Stimulated activated naive CD8-positive, alpha-beta T cell treated with anti-CD3 and anti-CD28 coated beads, Interleukin-15, Interleukin-2, amounts not matched to agents 100 ng/mL and 50 ng/mL, for 24 hours (primary cell): ENCODE data around the gene SELE.
A peak's percentile ranks its signal among the peaks of the same experiment; 100 is the strongest.
"Not testable (repeated sequence)": the region's sequence is repeated elsewhere in the genome, so short reads cannot be mapped to it uniquely, and the experiment has no call there.

ENCODE experiments used
- H3K27ac Mint-ChIP-seq: one replicate; pipeline ENCODE4 v1.8.0; 2021; ENCODE audit warnings: mild to moderate bottlenecking, mixed read lengths
- H3K27me3 Mint-ChIP-seq: one replicate; pipeline ENCODE4 v1.8.0; 2021; ENCODE audit warnings: mixed read lengths
- H3K36me3 Mint-ChIP-seq: one replicate; pipeline ENCODE4 v1.8.0; 2021; ENCODE audit warnings: low read depth, mixed read lengths
- H3K4me1 Mint-ChIP-seq: one replicate; pipeline ENCODE4 v1.8.0; 2021; ENCODE audit warnings: low read depth, mixed read lengths
- H3K4me3 Mint-ChIP-seq: one replicate; pipeline ENCODE4 v1.8.0; 2021; ENCODE audit warnings: mild to moderate bottlenecking, mixed read lengths
- H3K9me3 Mint-ChIP-seq: one replicate; pipeline ENCODE4 v1.8.0; 2021; ENCODE audit warnings: mixed read lengths

The SELE gene

DNA sequence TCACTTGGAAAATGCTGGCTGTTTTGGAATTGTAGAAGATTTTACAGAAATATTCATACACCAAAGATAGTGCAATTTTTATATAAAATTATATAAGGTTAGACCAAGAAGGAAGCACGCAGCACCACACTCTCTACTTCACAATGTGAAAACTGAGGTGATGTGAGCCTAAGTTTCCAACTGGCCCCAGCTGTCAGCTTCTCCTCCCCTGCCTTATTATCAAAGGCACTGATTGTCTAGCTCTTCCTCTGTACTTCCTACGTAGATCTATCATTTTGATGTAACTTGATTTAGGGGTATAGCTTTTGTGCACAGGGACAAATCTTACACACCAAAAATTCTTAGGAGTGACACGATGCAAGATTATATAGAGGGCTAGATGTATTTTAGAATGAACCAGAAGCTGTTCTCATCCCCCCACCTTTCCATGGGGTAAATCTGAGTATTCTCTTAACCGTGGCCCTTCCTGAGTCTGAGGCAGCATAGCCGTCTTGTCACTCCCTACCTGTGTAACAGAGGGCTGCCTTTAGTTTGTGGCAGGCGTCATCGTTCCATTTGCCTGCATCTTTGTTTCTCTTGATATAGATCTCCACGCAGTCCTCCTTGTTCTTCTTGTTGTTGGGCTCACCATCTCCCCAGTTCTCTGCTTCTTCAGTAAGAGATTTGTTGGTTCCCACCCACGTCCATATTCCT, 25.8 kb downstream of the SELE start:
- Mint-ChIP-seq H3K4me3 (peak overlapping the region; percentile 85), H3K4me1 (peaks cover 73% of the 10 kb centered on the region), H3K27ac (peak overlapping the region; percentile 89), H3K36me3 (peaks cover 59% of the 10 kb centered on the region), H3K9me3 (no peaks in the 10 kb centered on the region), H3K27me3 (no peaks in the 10 kb centered on the region)

DNA sequence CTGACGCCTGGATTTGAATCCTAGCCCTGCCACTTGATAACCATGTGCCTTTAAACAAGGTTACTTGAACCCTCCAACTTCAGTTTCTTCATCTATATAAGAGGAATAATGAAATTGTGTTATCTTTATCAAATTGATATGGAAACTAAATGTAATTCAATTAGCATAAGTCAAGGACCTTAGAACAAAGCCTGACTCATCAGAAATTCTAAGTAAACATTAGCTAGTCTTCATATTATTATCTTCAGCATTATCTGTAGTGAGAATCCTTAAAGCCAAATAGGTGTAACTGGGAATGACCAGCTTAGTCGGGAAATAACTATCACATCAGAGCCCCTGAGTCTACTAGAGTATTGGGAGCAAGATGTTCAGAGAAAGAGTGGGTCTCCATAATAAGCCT, 29.1 kb downstream of the SELE start:
- peaks cover 86% of the 10 kb centered on the region for H3K4me1 Mint-ChIP-seq
- no peaks in the 10 kb centered on the region for H3K27me3 Mint-ChIP-seq
- H3K27ac Mint-ChIP-seq = peak overlapping the region; percentile 89
- H3K36me3 Mint-ChIP-seq = peaks cover 86% of the 10 kb centered on the region
- H3K4me3 Mint-ChIP-seq = peak overlapping the region; percentile 43
- H3K9me3 Mint-ChIP-seq = no peaks in the 10 kb centered on the region

DNA sequence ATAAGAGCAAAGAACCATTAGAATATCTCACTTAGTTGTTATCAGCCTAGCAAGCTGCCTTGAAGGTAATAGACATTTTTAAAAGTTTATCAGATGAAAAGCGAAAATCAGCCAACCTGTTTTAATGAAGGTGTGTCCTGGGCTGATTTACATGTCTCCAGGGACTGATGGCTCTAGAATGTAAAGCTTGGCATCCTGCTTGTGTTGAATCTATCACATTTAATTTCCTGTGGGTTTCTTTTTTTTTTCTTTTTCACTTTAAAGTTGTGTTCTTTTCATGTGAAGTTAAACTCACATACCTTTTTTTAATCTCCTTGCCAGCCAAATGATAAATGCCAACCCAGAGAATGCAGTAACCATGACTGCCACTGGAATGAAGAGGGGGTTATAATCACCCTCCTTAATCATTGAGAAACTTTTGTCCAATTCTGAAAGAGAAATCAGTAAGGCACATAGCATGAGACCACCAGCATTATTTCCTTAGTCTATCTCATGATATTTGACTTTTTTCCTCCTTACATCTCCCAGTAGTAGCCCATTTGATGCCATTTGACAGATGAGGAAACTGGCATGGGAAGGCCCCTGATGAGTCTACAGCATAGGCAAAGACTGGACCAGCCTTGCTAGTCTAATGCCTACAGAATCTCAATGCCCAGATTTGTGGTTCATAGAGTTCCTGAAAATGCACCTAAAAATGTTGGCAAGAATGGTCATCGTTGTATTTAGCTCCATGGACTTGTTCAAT, 32.4 kb downstream of the SELE start:
- no peaks in the 10 kb centered on the region for H3K27me3 Mint-ChIP-seq
- H3K36me3 Mint-ChIP-seq = peaks cover 83% of the 10 kb centered on the region
- H3K9me3 Mint-ChIP-seq = no peaks in the 10 kb centered on the region
- peaks cover 63% of the 10 kb centered on the region for H3K4me1 Mint-ChIP-seq
- H3K27ac Mint-ChIP-seq = peak overlapping the region; percentile 83
- H3K4me3 Mint-ChIP-seq = peak overlapping the region; percentile 28

DNA sequence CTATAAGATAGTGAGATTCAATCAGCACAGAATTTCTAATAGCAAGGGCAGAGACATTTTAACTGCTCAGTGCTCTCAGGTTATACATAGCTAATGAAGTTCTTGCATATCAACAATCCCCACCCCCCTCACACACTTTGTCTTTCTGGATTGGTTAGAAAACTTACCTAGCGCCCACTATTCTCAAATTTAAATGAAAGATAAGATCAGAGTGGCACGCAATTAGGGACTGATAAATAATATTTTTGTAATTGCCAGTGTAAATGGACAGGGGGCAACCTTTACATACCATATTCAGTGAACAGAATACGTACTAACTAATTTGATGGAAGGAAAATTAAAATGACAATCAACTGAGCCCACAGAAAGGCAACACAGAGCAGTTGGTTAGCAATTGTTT, 34.2 kb downstream of the SELE start:
- Mint-ChIP-seq H3K27ac (peak overlapping the region; percentile 53), H3K4me3 (no peak overlapping the region), H3K4me1 (peaks cover 45% of the 10 kb centered on the region), H3K9me3 (no peaks in the 10 kb centered on the region), H3K36me3 (peaks cover 83% of the 10 kb centered on the region), H3K27me3 (no peaks in the 10 kb centered on the region)

DNA sequence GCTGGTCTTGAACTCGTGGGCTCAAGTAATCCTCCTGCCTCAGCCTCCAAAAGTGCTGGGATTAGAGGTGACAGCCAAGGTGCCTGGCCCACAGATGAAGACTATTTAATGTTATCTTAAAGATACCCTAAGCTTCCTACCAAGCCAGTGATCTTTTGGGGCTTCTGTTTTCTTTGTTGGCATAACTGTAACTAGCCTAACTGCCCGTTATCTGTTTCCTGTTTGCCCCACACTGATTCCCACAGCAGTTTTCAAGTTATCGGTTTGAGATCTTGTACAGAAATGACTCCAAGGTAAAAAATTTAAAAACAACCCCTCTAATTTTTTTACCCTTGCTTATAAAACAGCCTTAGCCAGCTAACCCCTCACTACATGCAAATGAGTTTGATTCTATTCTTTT, 34.9 kb downstream of the SELE start:
- Mint-ChIP-seq H3K27me3 (no peaks in the 10 kb centered on the region), H3K4me3 (no peak overlapping the region), H3K9me3 (no peaks in the 10 kb centered on the region), H3K4me1 (peaks cover 38% of the 10 kb centered on the region), H3K36me3 (peaks cover 83% of the 10 kb centered on the region), H3K27ac (peak overlapping the region; percentile 91)

DNA sequence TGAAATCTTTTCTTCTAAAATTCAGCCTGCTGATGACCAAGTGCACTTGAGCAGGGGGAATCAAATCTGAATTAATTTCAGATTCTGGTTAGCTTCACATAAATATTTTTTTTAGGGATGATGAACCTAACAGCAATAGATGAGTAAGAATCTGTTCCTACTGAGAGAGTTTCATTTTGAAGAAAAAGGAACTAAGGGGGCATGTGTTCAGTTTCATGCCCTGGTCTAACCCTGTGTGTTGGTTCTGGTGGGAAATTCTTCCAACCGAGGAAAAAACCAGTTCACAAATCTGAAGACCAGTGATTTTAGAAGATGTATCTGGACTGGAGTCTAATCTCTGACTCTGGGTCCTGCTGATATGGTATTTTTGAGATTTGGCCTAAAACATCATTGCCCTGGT, 36.1 kb downstream of the SELE start:
- H3K27me3 Mint-ChIP-seq = no peaks in the 10 kb centered on the region
- H3K4me3 Mint-ChIP-seq = peak overlapping the region; percentile 45
- H3K9me3 Mint-ChIP-seq = no peaks in the 10 kb centered on the region
- peaks cover 26% of the 10 kb centered on the region for H3K4me1 Mint-ChIP-seq
- H3K27ac Mint-ChIP-seq = peak overlapping the region; percentile 91
- H3K36me3 Mint-ChIP-seq = peaks cover 74% of the 10 kb centered on the region

DNA sequence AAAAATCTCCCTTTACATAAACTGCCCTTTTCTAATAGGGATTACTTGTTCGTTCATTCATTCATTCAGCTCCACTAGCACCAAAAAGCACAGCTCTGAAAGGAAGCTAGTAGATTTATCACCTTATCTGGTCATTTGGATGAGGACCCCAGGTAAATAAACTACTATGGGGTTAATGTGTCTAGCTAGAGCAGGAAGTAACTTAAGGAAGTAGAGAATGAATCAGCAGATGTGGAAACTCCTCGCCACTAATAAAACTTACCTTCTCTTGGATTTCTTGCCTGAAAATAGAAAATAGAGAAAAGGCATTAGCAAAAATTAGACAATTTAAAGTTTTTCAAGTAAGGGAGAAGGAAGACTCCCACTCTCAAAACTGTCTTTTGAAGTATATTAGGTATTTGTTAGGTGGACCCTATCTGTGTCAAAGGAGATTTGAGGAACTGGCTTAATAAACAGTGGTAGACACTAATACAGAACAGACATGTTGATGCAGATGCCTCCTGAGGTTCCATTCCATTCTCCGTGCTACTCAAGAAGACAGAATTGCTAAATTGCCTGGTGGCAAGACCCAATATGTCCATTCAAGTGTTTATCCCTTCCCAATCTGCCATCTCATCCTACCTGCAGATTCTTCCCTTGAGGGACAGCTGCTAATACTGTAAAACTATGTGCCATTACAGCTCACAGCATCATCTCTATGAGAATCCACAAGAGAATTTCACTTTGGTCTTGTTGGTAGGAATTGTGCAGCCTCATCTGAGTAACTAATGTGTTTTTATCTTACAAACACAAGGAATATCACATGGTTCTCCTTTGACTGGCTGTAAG, 37.4 kb downstream of the SELE start:
- H3K27ac Mint-ChIP-seq = peak overlapping the region; percentile 91
- H3K9me3 Mint-ChIP-seq = no peaks in the 10 kb centered on the region
- H3K27me3 Mint-ChIP-seq = no peaks in the 10 kb centered on the region
- H3K36me3 Mint-ChIP-seq = peaks cover 63% of the 10 kb centered on the region
- H3K4me3 Mint-ChIP-seq = peak overlapping the region; percentile 63
- H3K4me1 Mint-ChIP-seq = peaks cover 13% of the 10 kb centered on the region

DNA sequence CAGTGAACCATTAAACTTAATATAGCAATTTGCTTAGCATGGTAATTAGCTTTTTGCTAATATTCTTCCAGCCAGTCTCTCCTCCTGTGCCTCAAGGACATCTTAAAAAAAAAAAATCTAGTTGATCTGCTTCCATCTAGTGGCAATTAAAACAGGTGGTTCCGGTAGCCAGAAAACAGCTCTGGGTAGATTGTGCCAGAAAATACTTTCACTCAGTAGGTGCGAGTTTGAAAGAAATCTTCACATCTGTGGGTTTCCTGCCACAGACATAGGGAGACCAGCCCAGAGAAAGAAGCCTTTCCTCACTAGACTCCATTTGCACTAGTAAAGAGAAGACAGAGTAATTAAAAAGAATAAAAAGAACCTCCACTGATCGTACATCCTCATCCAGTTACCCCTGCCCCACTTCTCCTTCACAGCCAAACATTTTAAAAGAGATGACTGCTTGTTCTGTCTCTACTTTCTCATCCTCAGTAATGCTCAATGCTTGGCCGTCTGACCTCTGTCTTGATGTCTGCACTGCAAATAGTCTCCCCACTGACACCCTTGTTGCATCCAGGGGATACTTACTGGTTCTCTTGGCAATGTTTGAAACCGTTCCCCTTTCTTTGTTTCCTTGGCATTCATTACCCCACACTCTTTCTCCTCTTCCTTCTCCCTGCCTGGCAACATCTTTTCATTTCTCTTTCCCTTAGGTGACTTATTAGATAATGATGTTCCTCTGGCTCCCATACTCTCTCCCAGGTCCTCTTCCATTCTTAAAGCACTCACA, 39.4 kb downstream of the SELE start:
- Mint-ChIP-seq H3K4me3 (peak overlapping the region; percentile 64), H3K27me3 (no peaks in the 10 kb centered on the region), H3K36me3 (peaks cover 66% of the 10 kb centered on the region), H3K4me1 (no peaks in the 10 kb centered on the region), H3K27ac (peak overlapping the region; percentile 92), H3K9me3 (no peaks in the 10 kb centered on the region)

DNA sequence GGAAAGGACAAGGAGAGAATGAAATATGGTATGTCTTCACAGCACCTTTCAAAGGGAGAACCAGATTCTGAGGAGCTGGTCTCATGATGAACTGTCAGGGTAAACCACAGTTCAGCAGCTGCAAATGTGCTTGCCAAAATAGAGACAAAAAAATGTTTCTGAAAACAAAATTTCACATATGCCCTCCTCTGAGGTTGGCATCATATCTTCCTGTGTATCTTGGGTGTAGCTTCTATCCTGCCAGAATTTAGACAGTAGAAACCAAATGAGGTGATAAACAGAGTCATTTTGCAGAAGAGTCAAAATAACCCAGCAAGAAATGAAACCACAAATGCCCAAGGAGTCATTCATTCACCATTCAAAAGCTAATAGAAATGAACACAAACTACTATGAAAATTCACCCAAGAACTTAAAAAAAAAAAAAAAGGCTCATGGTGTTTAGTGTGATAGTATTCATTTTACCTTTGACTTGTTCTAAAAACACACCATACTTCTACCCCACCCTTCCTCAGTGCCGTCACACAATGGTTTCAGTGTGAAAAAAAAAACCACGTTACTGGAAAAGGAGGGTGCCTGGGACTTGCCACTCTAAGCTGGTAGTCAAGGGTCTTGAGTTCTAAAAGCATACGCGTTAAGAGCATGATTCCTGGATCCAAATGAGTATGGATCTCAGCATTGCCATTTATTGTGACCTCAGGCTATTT, 41.0 kb downstream of the SELE start:
- Mint-ChIP-seq H3K9me3 (no peaks in the 10 kb centered on the region), H3K4me1 (no peaks in the 10 kb centered on the region), H3K27ac (peak overlapping the region; percentile 92), H3K36me3 (peaks cover 63% of the 10 kb centered on the region), H3K27me3 (no peaks in the 10 kb centered on the region), H3K4me3 (peak overlapping the region; percentile 64)

DNA sequence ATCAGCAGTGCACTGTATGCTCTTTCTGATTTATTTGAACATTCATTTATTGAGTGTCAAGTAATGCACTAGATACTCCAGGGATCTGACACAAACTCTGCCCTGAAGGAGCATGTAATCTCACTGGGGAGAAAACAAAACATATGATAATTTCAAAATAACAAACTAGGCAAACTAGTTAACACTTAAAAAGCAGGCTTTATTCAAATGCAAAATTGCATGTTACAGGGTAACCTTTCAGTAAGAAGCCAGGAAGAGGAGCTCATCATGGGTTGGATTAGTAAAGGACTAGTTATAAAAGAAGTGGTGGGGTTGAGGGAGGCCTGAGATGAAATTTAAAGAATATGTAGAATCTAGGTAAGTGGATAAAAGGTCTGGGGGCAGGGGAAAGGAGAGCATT, 43.4 kb downstream of the SELE start:
- Mint-ChIP-seq H3K27me3 (no peaks in the 10 kb centered on the region), H3K4me1 (no peaks in the 10 kb centered on the region), H3K27ac (peak overlapping the region; percentile 83), H3K36me3 (peaks cover 51% of the 10 kb centered on the region), H3K4me3 (peak overlapping the region; percentile 67), H3K9me3 (no peaks in the 10 kb centered on the region)

DNA sequence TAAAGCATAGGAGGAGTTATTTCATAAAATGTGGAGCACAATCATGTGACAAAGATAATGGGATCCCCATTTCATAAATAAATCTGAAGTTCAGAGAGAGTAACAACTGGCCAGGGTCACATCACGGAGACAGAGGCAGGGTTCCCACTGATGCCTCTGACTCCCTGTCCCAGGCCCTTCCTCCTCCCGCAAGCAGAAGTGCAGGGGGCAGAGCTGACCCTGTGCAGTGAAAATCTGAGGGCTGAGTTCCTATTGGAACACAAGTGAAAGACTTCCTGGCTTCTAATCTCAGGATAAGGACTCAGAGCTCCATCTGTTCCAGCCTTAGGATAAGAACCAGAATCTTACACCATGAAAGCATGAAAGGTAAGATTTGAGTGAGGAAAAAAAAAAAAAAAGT, 44.5 kb downstream of the SELE start:
- Mint-ChIP-seq H3K4me1 (no peaks in the 10 kb centered on the region), H3K9me3 (no peaks in the 10 kb centered on the region), H3K27ac (peak overlapping the region; percentile 85), H3K27me3 (no peaks in the 10 kb centered on the region), H3K4me3 (no peak overlapping the region), H3K36me3 (peaks cover 40% of the 10 kb centered on the region)

DNA sequence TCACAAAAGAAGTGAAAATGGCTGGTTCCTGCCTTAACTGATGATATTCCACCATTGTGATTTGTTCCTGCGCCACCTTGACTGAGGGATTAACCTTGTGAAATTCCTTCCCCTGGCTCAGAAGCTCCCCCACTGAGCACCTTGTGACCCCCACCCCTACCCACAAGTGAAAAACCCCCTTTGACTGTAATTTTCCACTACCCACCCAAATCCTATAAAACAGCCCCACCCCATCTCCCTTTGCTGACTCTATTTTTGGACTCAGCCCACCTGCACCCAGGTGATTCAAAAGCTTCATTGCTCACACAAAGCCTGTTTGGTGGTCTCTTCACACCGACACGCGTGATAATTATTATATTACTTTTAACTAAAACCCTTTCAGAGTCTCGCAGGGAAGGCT, 45.5 kb downstream of the SELE start:
- H3K4me1 Mint-ChIP-seq, H3K27me3 Mint-ChIP-seq, H3K9me3 Mint-ChIP-seq, H3K4me3 Mint-ChIP-seq, H3K27ac Mint-ChIP-seq: not testable (repeated sequence)
- H3K36me3 Mint-ChIP-seq = peaks cover 32% of the 10 kb centered on the region

DNA sequence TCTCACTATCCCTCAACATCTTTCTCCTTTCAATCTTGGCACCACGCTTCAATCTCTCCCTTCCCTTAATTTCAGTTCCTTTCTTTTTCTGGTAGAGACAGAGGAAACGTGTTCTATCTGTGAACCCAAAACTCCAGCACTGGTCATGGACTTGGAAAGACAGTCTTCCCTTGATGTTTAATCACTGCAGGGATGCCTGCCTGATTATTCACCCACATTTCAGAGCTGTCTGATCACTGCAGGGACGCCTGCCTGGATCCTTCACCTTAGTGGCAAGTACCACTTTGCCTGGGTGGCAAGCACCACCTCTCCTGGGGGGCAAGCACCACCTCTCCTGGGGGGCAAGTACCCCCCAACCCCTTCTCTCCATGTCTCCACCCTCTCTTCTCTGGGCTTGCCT, 50.2 kb downstream of the SELE start:
- Mint-ChIP-seq H3K9me3 (no peaks in the 10 kb centered on the region), H3K27ac (no peak overlapping the region), H3K4me1 (peaks cover 38% of the 10 kb centered on the region), H3K4me3 (no peak overlapping the region), H3K36me3 (peaks cover 2% of the 10 kb centered on the region), H3K27me3 (no peaks in the 10 kb centered on the region)

DNA sequence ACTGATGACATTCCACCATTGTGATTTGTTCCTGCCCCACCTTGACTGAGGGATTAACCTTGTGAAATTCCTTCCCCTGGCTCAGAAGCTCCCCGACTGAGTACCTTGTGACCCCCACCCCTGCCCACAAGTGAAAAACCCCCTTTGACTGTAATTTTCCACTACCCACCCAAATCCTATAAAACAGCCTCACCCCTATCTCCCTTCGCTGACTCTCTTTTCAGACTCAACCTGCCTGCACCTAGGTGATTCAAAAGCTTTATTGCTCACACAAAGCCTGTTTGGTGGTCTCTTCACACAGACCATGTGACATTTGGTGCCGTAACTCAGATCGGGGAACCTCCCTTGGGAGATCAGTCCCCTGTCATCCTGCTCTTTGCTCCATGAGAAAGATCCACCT, 50.7 kb downstream of the SELE start:
- not testable (repeated sequence) for H3K27me3 Mint-ChIP-seq, H3K36me3 Mint-ChIP-seq, H3K9me3 Mint-ChIP-seq, H3K27ac Mint-ChIP-seq, H3K4me3 Mint-ChIP-seq
- peaks cover 40% of the 10 kb centered on the region for H3K4me1 Mint-ChIP-seq
